MM.1S (cell line): ENCODE results near the gene ARHGAP44.

Source experiments
- DNase-seq: peaks from one replicate; pipeline ENCODE4 v3.0.0-alpha.2; 2015
- H2AFZ ChIP-seq: fragments of 300-600 bp; sonication (generic); 2 replicates; pipeline ENCODE4 v1.6.0; 2016; ENCODE audit warnings: antibody characterized with exemption, low read length
- H3F3A ChIP-seq: fragments of 300-600 bp; sonication (generic); 2 replicates; pipeline ENCODE4 v1.6.1; 2016; ENCODE audit warnings: mild to moderate bottlenecking, antibody characterized with exemption, low read length, moderate library complexity, mixed read lengths; ENCODE audit not compliant: insufficient read depth
- H3K27ac ChIP-seq: fragments of 300-600 bp; sonication (generic); 2 replicates; pipeline ENCODE4 v1.5.1; 2016; ENCODE audit warnings: mild to moderate bottlenecking, low read length
- H3K27me3 ChIP-seq: fragments of 300-600 bp; sonication (generic); replicated peaks from 2 replicates; pipeline ENCODE4 v1.6.0; 2016; ENCODE audit warnings: low read length; ENCODE audit not compliant: insufficient read depth
- H3K36me3 ChIP-seq: fragments of 300-600 bp; sonication (generic); replicated peaks from 2 replicates; pipeline ENCODE4 v1.6.1; 2016; ENCODE audit warnings: mild to moderate bottlenecking, low read length, mixed read lengths; ENCODE audit not compliant: insufficient read depth
- H3K4me1 ChIP-seq: fragments of 300-600 bp; sonication (generic); 2 replicates; pipeline ENCODE4 v1.6.1; 2016; ENCODE audit warnings: low read length, mixed read lengths
- H3K4me2 ChIP-seq: fragments of 300-600 bp; sonication (generic); 2 replicates; pipeline ENCODE4 v1.6.0; 2016; ENCODE audit warnings: low read depth, low read length
- H3K4me3 ChIP-seq: fragments of 300-600 bp; sonication (generic); 2 replicates; pipeline ENCODE4 v1.5.1; 2016; ENCODE audit warnings: low read length, mixed read lengths
- H3K79me2 ChIP-seq: fragments of 300-600 bp; sonication (generic); 2 replicates; pipeline ENCODE4 v1.6.1; 2016; ENCODE audit warnings: mixed run types, low read length, mixed read lengths
- H3K9ac ChIP-seq: fragments of 300-600 bp; sonication (generic); 2 replicates; pipeline ENCODE4 v1.6.1; 2016; ENCODE audit warnings: low read length, mixed read lengths
- H3K9me2 ChIP-seq: fragments of 300-600 bp; sonication (generic); replicated peaks from 2 replicates; pipeline ENCODE4 v1.6.1; 2016; ENCODE audit warnings: mild to moderate bottlenecking, low read length, mixed read lengths; ENCODE audit not compliant: insufficient read depth
- H3K9me3 ChIP-seq: fragments of 300-600 bp; sonication (generic); replicated peaks from 2 replicates; pipeline ENCODE4 v1.6.1; 2016; ENCODE audit warnings: mild to moderate bottlenecking, low read length, mixed read lengths; ENCODE audit not compliant: insufficient read depth
- H4K20me1 ChIP-seq: fragments of 300-600 bp; sonication (generic); 2 replicates; pipeline ENCODE4 v1.6.1; 2016; ENCODE audit warnings: mild to moderate bottlenecking, low read length, moderate library complexity, mixed read lengths; ENCODE audit not compliant: insufficient read depth
- EZH2 ChIP-seq: fragments of 300-600 bp; sonication (generic); optimal IDR thresholded peaks from 2 replicates; pipeline ENCODE3; 2017; ENCODE audit warnings: low read depth, mild to moderate bottlenecking, antibody characterized with exemption, low read length, mixed read lengths
- EZH2phosphoT487 ChIP-seq: fragments of 300-600 bp; sonication (generic); IDR thresholded peaks from 2 replicates; pipeline ENCODE4 v1.6.1; 2018; ENCODE audit warnings: antibody characterized with exemption, low read length
- TF ChIP-seq, protein P1 (sequence below): fragments of 300-600 bp; sonication (generic); IDR thresholded peaks from 2 replicates; pipeline ENCODE4 v1.5.1; 2016; ENCODE audit warnings: antibody characterized with exemption, low read length, mixed read lengths

ARHGAP44 gene

DNA sequence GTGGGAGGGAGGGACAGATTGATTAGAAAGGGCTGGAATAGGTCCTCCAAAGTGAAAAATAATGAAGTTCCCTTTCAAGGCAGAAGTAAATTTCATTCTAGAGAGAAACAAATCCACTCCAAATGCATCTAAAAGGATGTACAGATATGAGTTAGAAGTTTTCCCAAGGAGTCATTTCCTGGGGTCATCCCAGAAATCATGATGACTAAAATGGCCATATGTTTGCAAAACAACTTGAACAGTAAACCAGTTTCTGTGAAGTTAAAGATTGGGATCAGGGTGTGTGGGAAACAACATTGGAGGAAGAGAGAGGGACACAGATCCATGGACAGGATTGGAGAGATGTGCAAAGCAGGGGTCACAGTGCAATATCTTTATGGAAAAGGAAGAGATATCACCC, 32.5 kb upstream of the ARHGAP44 start:
- Histone ChIP-seq H3K27me3 (no peaks in the 10 kb centered on the region), H2AFZ (no peak overlapping the region), H3K9ac (no peak overlapping the region), H3K27ac (no peak overlapping the region), H3K79me2 (no peaks in the 10 kb centered on the region), H3K9me2 (no peaks in the 10 kb centered on the region), H3K4me2 (no peak overlapping the region), H3K4me1 (no peaks in the 10 kb centered on the region), H3K36me3 (no peaks in the 10 kb centered on the region), H4K20me1 (no peaks in the 10 kb centered on the region), H3K9me3 (no peaks in the 10 kb centered on the region), H3F3A (no peaks in the 10 kb centered on the region), H3K4me3 (no peak overlapping the region)
- TF ChIP-seq, protein P1, sequence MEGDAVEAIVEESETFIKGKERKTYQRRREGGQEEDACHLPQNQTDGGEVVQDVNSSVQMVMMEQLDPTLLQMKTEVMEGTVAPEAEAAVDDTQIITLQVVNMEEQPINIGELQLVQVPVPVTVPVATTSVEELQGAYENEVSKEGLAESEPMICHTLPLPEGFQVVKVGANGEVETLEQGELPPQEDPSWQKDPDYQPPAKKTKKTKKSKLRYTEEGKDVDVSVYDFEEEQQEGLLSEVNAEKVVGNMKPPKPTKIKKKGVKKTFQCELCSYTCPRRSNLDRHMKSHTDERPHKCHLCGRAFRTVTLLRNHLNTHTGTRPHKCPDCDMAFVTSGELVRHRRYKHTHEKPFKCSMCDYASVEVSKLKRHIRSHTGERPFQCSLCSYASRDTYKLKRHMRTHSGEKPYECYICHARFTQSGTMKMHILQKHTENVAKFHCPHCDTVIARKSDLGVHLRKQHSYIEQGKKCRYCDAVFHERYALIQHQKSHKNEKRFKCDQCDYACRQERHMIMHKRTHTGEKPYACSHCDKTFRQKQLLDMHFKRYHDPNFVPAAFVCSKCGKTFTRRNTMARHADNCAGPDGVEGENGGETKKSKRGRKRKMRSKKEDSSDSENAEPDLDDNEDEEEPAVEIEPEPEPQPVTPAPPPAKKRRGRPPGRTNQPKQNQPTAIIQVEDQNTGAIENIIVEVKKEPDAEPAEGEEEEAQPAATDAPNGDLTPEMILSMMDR, result no peak
- TF ChIP-seq EZH2phosphoT487 (no peak), EZH2 (no peak)
- DNase-seq, result no peak

GRCh38 chr17:12759090-12759489, 30.2 kb upstream of the ARHGAP44 start:
- H3K9me3 ChIP-seq, result no peaks in the 10 kb centered on the region
- TF ChIP-seq, protein P1, result no peak
- TF ChIP-seq EZH2 (no peak), EZH2phosphoT487 (no peak)
- H3K9ac ChIP-seq, result no peak overlapping the region
- no peaks in the 10 kb centered on the region for H3K79me2 ChIP-seq
- H3K4me3 ChIP-seq, result no peak overlapping the region
- H3K27ac ChIP-seq, result no peak overlapping the region
- DNase-seq, result no peak
- no peak overlapping the region for H2AFZ ChIP-seq
- no peaks in the 10 kb centered on the region for H3K27me3 ChIP-seq
- H3F3A ChIP-seq, result no peaks in the 10 kb centered on the region
- H4K20me1 ChIP-seq, result no peaks in the 10 kb centered on the region
- no peaks in the 10 kb centered on the region for H3K9me2 ChIP-seq
- H3K36me3 ChIP-seq, result no peaks in the 10 kb centered on the region
- H3K4me2 ChIP-seq, result no peak overlapping the region
- no peaks in the 10 kb centered on the region for H3K4me1 ChIP-seq

GRCh38 chr17:12765548-12765947, 23.8 kb upstream of the ARHGAP44 start:
- Histone ChIP-seq H3K9me3 (no peaks in the 10 kb centered on the region; the same call in 1 of the 2 replicates), H3F3A (no peaks in the 10 kb centered on the region), H3K36me3 (no peaks in the 10 kb centered on the region), H3K27me3 (no peaks in the 10 kb centered on the region), H3K79me2 (no peaks in the 10 kb centered on the region), H4K20me1 (no peaks in the 10 kb centered on the region), H3K27ac (no peak overlapping the region), H3K4me3 (no peak overlapping the region), H3K9me2 (no peaks in the 10 kb centered on the region), H2AFZ (no peak overlapping the region), H3K9ac (no peak overlapping the region), H3K4me2 (no peak overlapping the region), H3K4me1 (no peaks in the 10 kb centered on the region)
- TF ChIP-seq EZH2 (no peak), EZH2phosphoT487 (no peak)
- TF ChIP-seq, protein P1, result no peak
- DNase-seq, result no peak
